ENCODE data around the gene RASL10A. TPM values are rescaled to one million over a fixed set of nuclear protein-coding genes. Genes with fewer than 3 reads are reported as not detected.

The RASL10A gene
- total and polyA plus RNA-seq, 9 of the 15 experiments (the other 6 are each of a cell fraction or from before 2014, with no cell fraction given), result 0.17 to 1.2 (median 0.45) TPM; not detected in 3

DNA sequence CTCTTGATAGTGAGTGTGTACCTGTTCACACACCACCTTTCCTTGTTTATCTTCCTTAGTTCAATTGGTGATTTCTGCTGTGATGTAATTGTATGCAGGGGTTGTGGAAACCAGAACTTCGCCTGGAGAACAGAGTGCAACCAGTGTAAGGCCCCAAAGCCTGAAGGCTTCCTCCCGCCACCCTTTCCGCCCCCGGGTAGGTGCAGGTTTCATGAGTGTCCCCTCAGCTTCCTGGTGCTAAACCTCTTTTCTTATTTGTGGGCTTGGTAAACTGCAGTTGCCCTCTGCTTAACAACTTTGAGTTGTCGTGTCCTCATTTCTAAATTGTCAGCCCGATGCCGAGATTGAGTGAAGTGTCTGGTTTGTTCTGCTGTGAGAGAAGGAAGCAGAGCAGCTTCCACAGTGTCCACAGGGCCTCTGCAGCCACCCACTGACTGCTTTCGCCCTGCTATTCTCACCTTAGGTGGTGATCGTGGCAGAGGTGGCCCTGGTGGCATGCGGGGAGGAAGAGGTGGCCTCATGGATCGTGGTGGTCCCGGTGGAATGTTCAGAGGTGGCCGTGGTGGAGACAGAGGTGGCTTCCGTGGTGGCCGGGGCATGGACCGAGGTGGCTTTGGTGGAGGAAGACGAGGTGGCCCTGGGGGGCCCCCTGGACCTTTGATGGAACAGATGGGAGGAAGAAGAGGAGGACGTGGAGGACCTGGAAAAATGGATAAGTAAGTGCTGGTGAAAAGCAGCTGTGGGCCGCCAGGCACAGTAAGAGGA, 16.2 kb downstream of the RASL10A start:
- Histone ChIP-seq H3K27me3 (ENCODE audit: control insufficient read depth in 2 of 2, insufficient read depth in 2 of 2, low read length in 2 of 2) (no peaks in the 10 kb centered on the region), H3K4me2 (ENCODE audit: insufficient read depth, low read length) (no peak overlapping the region), H3K36me3 (ENCODE audit: control insufficient read depth, insufficient read depth, low read length) (peaks cover 61% of the 10 kb centered on the region), H3K9ac (ENCODE audit: insufficient read depth in 1 of 2, low read depth in 2 of 2, low read length in 2 of 2) (peak overlapping the region in 1 of 2 experiments; percentile 45; a peak in 1 of 4 replicates), H3K9me1 (ENCODE audit: control insufficient read depth, insufficient read depth, low read length) (no peaks in the 10 kb centered on the region), H2AFZ (ENCODE audit: low read depth, low read length) (no peak overlapping the region), H3K79me2 (ENCODE audit: control insufficient read depth, insufficient read depth, low read length) (no peaks in the 10 kb centered on the region), H3K4me1 (replicated peaks in 1 of 2; ENCODE audit: control insufficient read depth in 2 of 2, insufficient read depth in 2 of 2, low read length in 2 of 2) (peaks cover 7 to 27% of the 10 kb centered on the region in 2 experiments), H4K20me1 (replicated peaks; ENCODE audit: control insufficient read depth, insufficient read depth, low read length) (no peaks in the 10 kb centered on the region; the same call in 1 of the 2 replicates), H3K9me3 (replicated peaks; ENCODE audit: control insufficient read depth, insufficient read depth, low read depth, low read length) (no peaks in the 10 kb centered on the region), H3K4me3 (no peak overlapping the region), H3K27ac (ENCODE audit: extremely low read depth, low read depth, low read length) (no peak overlapping the region)
- intact Hi-C loops (cut with micrococcal nuclease), result no loop called here
- TF ChIP-seq YY1 (IDR thresholded peaks at IDR 0.05; ENCODE audit: borderline replicate concordance in 1 of 3, control insufficient read depth in 1 of 3, extremely low read depth in 1 of 3, insufficient read depth in 3 of 3, insufficient read length in 1 of 3, insufficient replicate concordance in 2 of 3, low read depth in 1 of 3, low read length in 2 of 3), result no peak
- TF ChIP-seq RBFOX2 (IDR thresholded peaks at IDR 0.05; ENCODE audit: low read depth, low read length), result 0 out of 2 replicates have a peak, but pooled peaks have one; percentile 16
- 0 out of 2 replicates have a peak, but pooled peaks have one; percentile 46 for TF ChIP-seq POLR2G (IDR thresholded peaks at IDR 0.05; ENCODE audit: low read depth, low read length)
- ATAC-seq, result no peak
- WGBS (ENCODE audit: insufficient coverage, low coverage, missing lambda C conversion rate), result 87% methylated on average over 13 of the region's 19 CpGs
- BruUV-seq (replicated peaks), result TSS peak; percentile 96
- CTCF ChIA-PET (ENCODE audit: low intra/inter-chr PET ratio), result no interaction called here
- no peak for FAIRE-seq
- no peak for DNase-seq (ENCODE audit: extremely low read depth in 1 of 4, low spot score in 3 of 4)
- POLR2A ChIA-PET, result interaction anchor here (0.6 to 1.7 kb wide), 2 partner anchors 12 to 15 kb away, joined by 3 to 6 read pairs; no protein-coding TSS in a partner anchor
- in situ Hi-C loops (cut with MboI), result no loop called here

Data from K562 (cell line).